ENCODE results near the gene ENPEP. TPM values are rescaled to one million over a fixed set of nuclear protein-coding genes. Genes with fewer than 3 reads are reported as not detected.

The ENPEP gene
- total RNA-seq, 4 donors from 2014 or later, result 3.7 to 6.3 (median 4.2) TPM

DNA sequence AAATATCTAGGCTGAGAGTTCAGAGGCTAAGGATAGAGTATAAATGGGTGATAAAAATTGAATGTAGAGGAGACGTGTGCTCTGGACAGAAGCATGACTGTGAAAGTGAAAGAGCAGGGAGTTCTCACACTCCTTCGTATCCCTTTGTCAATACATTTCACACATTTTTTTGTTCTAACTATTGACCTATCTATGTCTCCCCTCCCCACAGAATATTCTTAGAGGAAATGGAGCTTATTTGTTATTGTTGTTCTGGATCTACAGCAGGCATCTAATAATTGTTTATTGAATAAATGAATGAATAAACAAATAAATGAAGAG, 57.6 kb downstream of the ENPEP start:
- Histone ChIP-seq H3K9me3 (peaks cover 0 to 7% (median 0%) of the 10 kb centered on the region in 4 donors), H3K4me1 (no peaks in the 10 kb centered on the region), H3K27me3 (no peaks in the 10 kb centered on the region), H3K4me3 (no peak overlapping the region), H3K27ac (no peak overlapping the region), H3K36me3 (no peaks in the 10 kb centered on the region)
- no peak for DNase-seq (ENCODE audit: low spot score in 2 of 2)
- WGBS, 2 donors, result 37 to 54% methylated on average over 2 of the region's 2 CpGs
- TF ChIP-seq EP300 (IDR thresholded peaks at IDR 0.05) (no peak), POLR2A (IDR thresholded peaks at IDR 0.05) (no peak)
- TF ChIP-seq, protein P1, sequence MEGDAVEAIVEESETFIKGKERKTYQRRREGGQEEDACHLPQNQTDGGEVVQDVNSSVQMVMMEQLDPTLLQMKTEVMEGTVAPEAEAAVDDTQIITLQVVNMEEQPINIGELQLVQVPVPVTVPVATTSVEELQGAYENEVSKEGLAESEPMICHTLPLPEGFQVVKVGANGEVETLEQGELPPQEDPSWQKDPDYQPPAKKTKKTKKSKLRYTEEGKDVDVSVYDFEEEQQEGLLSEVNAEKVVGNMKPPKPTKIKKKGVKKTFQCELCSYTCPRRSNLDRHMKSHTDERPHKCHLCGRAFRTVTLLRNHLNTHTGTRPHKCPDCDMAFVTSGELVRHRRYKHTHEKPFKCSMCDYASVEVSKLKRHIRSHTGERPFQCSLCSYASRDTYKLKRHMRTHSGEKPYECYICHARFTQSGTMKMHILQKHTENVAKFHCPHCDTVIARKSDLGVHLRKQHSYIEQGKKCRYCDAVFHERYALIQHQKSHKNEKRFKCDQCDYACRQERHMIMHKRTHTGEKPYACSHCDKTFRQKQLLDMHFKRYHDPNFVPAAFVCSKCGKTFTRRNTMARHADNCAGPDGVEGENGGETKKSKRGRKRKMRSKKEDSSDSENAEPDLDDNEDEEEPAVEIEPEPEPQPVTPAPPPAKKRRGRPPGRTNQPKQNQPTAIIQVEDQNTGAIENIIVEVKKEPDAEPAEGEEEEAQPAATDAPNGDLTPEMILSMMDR (IDR thresholded peaks at IDR 0.05), result no peak

DNA sequence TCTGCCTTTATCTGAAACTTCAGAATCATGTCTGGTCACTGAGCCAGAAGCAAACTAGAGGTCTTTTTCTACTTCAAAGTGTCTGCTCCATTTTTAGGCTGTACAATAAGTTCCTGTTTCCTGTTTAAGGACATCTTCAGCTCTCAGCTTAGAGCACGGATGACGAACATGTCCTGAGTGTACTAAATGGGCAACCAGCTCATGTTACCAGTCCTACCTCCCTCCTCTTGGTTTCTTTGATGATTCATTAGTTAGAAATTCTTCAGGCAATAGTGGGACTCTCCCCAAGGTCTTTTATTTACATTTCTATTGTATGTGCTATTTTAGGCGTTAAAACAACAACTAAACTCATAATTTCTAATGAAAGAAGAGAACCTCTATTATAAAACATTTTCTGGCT, 58.0 kb downstream of the ENPEP start:
- Histone ChIP-seq H3K9me3 (peaks cover 0 to 7% (median 0%) of the 10 kb centered on the region in 4 donors), H3K27me3 (no peaks in the 10 kb centered on the region)
- WGBS, 2 donors, result 45 to 64% methylated on average over 3 of the region's 3 CpGs

DNA sequence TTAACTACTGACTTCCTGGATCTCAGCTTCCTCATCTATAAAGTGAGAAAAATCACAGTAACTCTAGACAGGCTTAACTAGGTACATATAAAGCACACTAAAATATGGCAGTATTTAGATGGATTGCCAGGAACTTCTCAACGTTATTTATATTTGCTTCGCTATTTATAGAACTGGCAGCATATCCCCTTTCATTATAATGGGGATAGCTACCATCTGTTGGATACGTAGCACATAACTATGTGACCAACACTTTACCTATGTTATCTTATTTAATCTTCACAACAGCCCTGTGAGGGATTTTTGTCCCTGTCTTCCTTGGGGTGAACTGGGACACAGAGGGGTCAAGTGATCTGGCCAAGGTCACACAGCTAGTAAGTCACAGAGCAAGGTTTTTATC, 64.6 kb downstream of the ENPEP start:
- H3K9me3 ChIP-seq, result peaks cover 0 to 7% (median 0%) of the 10 kb centered on the region in 4 donors
- TF ChIP-seq EP300 (IDR thresholded peaks at IDR 0.05) (no peak), POLR2A (IDR thresholded peaks at IDR 0.05) (no peak)
- TF ChIP-seq, protein P1 (IDR thresholded peaks at IDR 0.05), result no peak
- no peak overlapping the region for H3K27ac ChIP-seq
- 68 to 69% methylated on average over 3 of the region's 3 CpGs for whole genome bisulfite sequencing, 2 donors
- no peak for DNase-seq (ENCODE audit: low spot score in 2 of 2)
- no peaks in the 10 kb centered on the region for H3K36me3 ChIP-seq
- H3K4me3 ChIP-seq, result no peak overlapping the region
- H3K4me1 ChIP-seq, result no peaks in the 10 kb centered on the region
- H3K27me3 ChIP-seq, result no peaks in the 10 kb centered on the region

More for the DNA sequence above, 58.0 kb downstream of the ENPEP start:
- no peak overlapping the region for H3K27ac ChIP-seq
- H3K4me1 ChIP-seq, result no peaks in the 10 kb centered on the region
- DNase-seq (ENCODE audit: low spot score in 2 of 2), result no peak
- no peaks in the 10 kb centered on the region for H3K36me3 ChIP-seq
- TF ChIP-seq POLR2A (IDR thresholded peaks at IDR 0.05), result no peak
- TF ChIP-seq, protein P1 (IDR thresholded peaks at IDR 0.05), result no peak
- TF ChIP-seq EP300 (IDR thresholded peaks at IDR 0.05), result no peak
- H3K4me3 ChIP-seq, result no peak overlapping the region

DNA sequence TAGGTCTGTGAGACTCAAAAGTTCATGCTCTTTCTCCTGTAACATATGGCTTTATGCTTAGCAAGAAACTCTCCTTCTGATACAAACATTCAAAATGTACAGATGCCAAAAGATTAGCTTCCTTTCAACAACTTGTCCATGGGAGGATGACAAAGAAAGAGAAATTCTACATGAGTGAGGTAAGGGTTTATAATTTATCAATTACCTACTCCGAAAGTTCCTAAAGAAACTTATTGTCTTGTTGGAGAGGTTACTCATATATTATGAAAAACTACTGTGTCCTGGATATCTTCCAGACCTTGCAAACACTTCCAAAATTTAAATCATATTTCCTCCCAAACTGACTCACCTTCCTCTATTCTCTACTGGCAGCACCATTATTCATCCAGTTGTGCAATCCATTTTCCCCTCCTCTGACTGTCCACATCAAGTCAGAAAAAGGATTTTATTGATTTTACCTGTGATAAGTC, 65.1 kb downstream of the ENPEP start:
- Histone ChIP-seq H3K27ac (no peak overlapping the region), H3K4me1 (no peaks in the 10 kb centered on the region), H3K27me3 (no peaks in the 10 kb centered on the region), H3K9me3 (peaks cover 0 to 7% (median 0%) of the 10 kb centered on the region in 4 donors), H3K4me3 (no peak overlapping the region), H3K36me3 (no peaks in the 10 kb centered on the region)
- DNase-seq (ENCODE audit: low spot score in 2 of 2), result no peak
- WGBS, 2 donors, result 78 to 81% methylated on average over 1 of the region's 1 CpG
- TF ChIP-seq POLR2A (IDR thresholded peaks at IDR 0.05), result no peak
- TF ChIP-seq, protein P1 (IDR thresholded peaks at IDR 0.05), result no peak
- TF ChIP-seq EP300 (IDR thresholded peaks at IDR 0.05), result no peak

DNA sequence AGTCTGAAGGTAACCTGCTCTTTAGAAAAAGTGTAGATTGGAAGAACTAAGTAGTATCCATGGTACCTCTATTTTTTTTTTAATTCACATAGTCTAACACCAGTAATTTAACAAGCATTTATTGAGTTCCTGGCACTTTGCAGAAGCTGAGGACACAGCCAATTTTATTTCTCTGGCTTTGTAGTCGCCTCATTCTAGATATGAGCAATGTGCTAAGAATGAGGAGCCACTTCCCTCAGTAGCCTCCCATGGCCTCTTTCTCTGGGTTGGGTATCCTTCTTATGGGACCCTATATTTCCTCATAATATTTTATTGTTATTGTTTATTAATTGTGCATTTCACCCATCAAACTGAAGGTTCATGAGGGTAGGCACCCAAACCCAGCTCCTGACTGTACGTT, 67.6 kb downstream of the ENPEP start:
- no peaks in the 10 kb centered on the region for H3K27me3 ChIP-seq
- no peaks in the 10 kb centered on the region for H3K36me3 ChIP-seq
- no peak overlapping the region for H3K4me3 ChIP-seq
- TF ChIP-seq, protein P1 (IDR thresholded peaks at IDR 0.05), result no peak
- TF ChIP-seq EP300 (IDR thresholded peaks at IDR 0.05) (no peak), POLR2A (IDR thresholded peaks at IDR 0.05) (no peak)
- no peaks in the 10 kb centered on the region for H3K9me3 ChIP-seq
- DNase-seq (ENCODE audit: low spot score in 2 of 2), result no peak
- H3K4me1 ChIP-seq, result no peaks in the 10 kb centered on the region
- WGBS, 2 donors, result 89 to 96% methylated on average over 2 of the region's 2 CpGs
- H3K27ac ChIP-seq, result no peak overlapping the region

Data from tibial nerve (tissue), 4 donors.